Endometrial microvascular endothelial cells (primary cell): ENCODE measurements around the gene IRF4. TPM values are rescaled to one million over a fixed set of nuclear protein-coding genes. Genes with fewer than 3 reads are reported as not detected.
"Not testable (repeated sequence)": the region's sequence is repeated elsewhere in the genome, so short reads cannot be mapped to it uniquely, and the experiment has no call there.

Experiments used
- in situ Hi-C: cut with HindIII; loops from 2 replicates; pipeline ENCODE4 v1.10.0; 2017; ENCODE audit warnings: low sequenced_read_pairs, low pct_unique_long_range_greater_than_20kb; ENCODE audit errors: inconsistent ontology term
- total RNA-seq: library from RNA; depleted of rRNA; stranded (reverse); fragments of >200 nt; gene quantifications from one replicate; pipeline ENCODE4 v1.2.3, GENCODE V29; 2015; ENCODE audit errors: inconsistent ontology term

Gene IRF4
- total RNA-seq, 1 donor from 2014 or later = not detected

- in situ Hi-C loops = no loop called here
Measured at GRCh38 chr6:404685-405423, 13.3 kb downstream of the IRF4 start.

DNA sequence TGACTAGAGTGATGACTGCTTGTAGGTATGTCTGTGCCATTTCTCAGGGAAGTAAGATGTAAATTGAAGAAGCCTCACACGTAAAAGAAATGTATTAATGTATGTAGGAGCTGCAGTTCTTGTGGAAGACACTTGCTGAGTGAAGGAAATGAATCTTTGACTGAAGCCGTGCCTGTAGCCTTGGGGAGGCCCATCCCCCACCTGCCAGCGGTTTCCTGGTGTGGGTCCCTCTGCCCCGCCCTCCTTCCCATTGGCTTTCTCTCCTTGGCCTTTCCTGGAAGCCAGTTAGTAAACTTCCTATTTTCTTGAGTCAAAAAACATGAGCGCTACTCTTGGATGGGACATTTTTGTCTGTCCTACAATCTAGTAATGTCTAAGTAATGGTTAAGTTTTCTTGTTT, 16.6 kb downstream of the IRF4 start:
- in situ Hi-C loops = no loop called here

GRCh38 chr6:408599-409102, 17.1 kb downstream of the IRF4 start:
- in situ Hi-C loops = no loop called here

DNA sequence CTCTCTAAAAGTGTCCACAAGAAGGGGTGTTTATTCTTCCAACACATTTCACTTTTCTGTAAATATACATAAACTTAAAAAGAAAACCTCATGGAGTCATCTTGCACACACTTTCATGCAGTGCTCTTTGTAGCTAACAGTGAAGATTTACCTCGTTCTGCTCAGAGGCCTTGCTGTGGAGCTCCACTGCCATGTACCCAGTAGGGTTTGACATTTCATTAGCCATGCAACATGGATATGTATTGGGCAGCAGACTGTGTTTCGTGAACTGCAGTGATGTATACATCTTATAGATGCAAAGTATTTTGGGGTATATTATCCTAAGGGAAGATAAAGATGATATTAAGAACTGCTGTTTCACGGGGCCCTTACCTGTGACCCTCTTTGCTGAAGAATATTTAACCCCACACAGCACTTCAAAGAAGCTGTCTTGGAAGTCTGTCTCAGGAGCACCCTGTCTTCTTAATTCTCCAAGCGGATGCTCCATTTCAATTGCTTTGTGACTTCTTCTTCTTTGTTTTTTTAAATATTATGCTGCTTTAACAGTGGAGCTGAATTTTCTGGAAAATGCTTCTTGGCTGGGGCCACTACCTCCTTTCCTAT, 17.9 kb downstream of the IRF4 start:
- in situ Hi-C loops = no loop called here

- in situ Hi-C loops = no loop called here
Measured at GRCh38 chr6:410555-411395, 19.2 kb downstream of the IRF4 start.

GRCh38 chr6:411402-412145, 20.0 kb downstream of the IRF4 start:
- in situ Hi-C loops = no loop called here

DNA sequence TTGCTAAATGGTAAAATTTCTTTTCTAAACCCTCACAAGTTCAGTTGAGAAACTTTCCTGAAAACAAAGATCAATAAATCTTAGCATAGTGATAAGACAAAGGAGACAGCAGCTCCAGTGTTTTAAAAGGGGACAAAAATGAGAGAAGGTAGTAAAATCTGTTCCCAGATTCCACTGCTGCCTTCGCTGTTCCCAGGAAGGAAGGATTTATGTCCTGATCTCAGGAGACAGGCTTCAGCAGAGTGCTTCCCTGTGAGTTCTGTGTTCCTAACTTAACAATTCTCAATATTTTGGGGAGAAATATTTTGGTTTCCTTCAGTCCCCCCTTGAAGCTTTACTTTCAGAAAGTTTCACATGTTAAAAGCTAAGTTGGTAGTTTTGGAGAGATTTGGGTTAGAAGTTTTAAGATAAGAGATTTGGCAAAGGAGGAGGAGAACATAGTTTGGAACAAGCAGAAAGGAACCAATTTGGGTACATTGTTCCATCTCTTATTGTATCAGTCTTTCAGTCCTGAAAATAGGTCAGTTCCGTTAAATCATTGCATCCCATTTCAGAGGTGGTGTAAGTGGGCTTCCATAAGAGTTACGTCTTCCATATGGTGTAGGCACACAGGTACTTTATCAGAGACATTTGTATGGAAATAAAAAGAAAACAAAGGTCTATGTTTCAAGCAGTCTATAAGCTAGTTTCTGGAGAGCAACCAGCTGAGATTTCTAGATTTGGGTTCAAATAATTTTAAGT, 20.8 kb downstream of the IRF4 start:
- in situ Hi-C loops = no loop called here

DNA sequence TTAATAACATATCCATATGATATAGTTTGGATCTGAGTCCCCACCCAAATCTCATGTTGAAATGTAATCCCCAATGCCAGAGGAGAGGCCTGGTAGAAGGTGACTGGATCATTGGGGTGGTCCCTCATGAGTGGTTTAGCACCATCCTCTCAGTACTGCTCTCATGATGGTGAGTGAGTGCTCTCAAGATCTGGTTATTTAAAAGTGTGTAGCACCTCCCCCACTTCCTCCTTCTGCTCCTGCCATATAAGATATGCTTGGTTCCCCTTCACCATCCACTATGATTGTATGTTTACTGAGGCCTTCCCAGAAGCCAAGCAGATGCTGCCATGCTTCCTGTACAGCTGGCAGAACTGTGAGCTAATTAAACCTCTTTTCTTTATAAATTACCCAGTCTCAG, 22.9 kb downstream of the IRF4 start:
- in situ Hi-C loops = no loop called here

GRCh38 chr6:415087-415486, 23.5 kb downstream of the IRF4 start:
- in situ Hi-C loops = no loop called here

- in situ Hi-C loops = no loop called here
Measured at GRCh38 chr6:421211-421610, 29.7 kb downstream of the IRF4 start.

- in situ Hi-C loops = no loop called here
Measured at GRCh38 chr6:422433-423054, 31.0 kb downstream of the IRF4 start.

DNA sequence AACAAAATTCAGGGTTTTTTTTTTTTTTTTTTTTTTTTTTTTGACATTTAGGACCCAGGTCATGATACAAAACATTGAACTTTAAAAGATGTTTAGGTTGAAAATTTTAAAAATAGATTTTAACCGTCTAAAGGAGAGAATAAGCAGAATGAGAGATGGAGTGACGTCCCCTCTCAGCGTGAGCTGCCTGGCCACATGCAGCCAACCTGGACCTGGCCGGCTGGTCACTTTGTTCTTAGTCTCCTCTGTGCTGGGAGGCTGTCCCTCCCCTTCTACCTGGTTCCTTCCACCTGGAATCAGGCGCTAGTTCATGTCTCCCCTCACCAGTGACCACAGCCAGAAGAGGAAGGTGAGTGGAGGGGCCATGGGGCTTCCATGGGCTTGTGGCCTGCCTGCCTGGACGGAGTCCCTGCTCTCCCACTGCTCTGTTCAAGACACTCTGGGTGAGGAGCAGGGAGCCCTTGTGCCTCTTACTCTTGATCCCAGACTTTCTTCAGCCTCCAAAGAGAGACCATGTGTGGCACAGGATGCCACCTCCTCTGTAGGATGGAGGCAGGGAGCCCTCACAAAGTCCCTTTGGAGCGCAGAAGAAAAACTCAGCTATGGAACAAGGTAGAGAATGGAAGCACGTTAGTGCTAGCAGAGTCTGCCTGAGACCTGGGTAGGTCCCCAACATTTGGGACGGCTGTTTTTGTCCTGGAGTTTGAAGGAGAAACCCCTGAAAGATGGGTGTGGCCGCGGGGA, 31.7 kb downstream of the IRF4 start:
- in situ Hi-C loops = no loop called here

GRCh38 chr6:423799-424345, 32.3 kb downstream of the IRF4 start:
- in situ Hi-C loops = no loop called here

GRCh38 chr6:424741-425417, 33.3 kb downstream of the IRF4 start:
- in situ Hi-C loops = no loop called here

DNA sequence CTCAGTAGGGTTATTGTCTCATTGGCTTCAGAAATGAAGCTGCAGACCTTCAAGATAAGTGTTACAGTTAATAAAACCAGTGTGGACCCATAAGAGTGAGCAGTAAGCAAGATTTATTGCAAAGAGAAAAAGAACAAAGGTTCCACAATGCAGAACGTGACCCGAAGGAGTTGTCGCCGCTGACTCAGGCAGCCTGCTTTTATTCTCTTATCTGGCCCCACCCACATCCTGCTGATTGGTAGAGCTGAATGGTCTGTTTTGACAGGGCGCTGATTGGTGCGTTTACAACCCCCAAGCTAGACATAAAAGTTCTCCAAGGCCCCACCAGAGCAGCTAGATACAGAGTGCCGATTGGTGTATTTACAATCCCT, 33.9 kb downstream of the IRF4 start:
- in situ Hi-C loops = not testable (repeated sequence)

GRCh38 chr6:426198-426738, 34.7 kb downstream of the IRF4 start:
- in situ Hi-C loops = not testable (repeated sequence)
